HCT116 (cell line): ENCODE results near the gene KYNU.

Experiments used
- CTCF ChIP-seq, 3 experiments: fragments of 200-600 bp in 1 of 3; sonication (generic) in 1 of 3; IDR thresholded peaks in 2 of 3; conservative IDR thresholded peaks in 1 of 3; 2 replicates each; pipeline ENCODE4 v1.5.1; 2012 to 2017; ENCODE audit warnings: low read depth in 2 of 3, low read length in 2 of 3, antibody characterized with exemption in 1 of 3, borderline replicate concordance in 1 of 3, control low read depth in 1 of 3, mild to moderate bottlenecking in 1 of 3, mixed read lengths in 1 of 3, mixed run types in 1 of 3, moderate library complexity in 1 of 3; ENCODE audit not compliant: insufficient read depth in 1 of 3
- POLR2A ChIP-seq: IDR thresholded peaks from 2 replicates; pipeline ENCODE4 v1.7.0; 2011; ENCODE audit warnings: borderline replicate concordance; ENCODE audit not compliant: insufficient read depth, insufficient read length; ENCODE audit errors: extremely low read depth
- RAD21 ChIP-seq: IDR thresholded peaks from 2 replicates; pipeline ENCODE4 v1.6.1; 2012; ENCODE audit warnings: low read depth, mild to moderate bottlenecking
- TCF7L2 ChIP-seq: IDR thresholded peaks from 2 replicates; pipeline ENCODE4 v1.7.0; 2011; ENCODE audit warnings: borderline replicate concordance, inconsistent platforms; ENCODE audit not compliant: insufficient read depth, insufficient read length; ENCODE audit errors: extremely low read depth

- TF ChIP-seq CTCF (IDR thresholded peaks at IDR 0.05 in 2 of 3, conservative IDR thresholded peaks at IDR 0.05 in 1 of 3; ENCODE audit: borderline replicate concordance in 1 of 3, insufficient read depth in 1 of 3, low read depth in 2 of 3, low read length in 2 of 3): no peak
- no peak for TF ChIP-seq POLR2A
- no peak for TF ChIP-seq TCF7L2
- no peak for TF ChIP-seq RAD21
Measured at GRCh38 chr2:142892715-142893114, 15.3 kb downstream of the KYNU start.
